NT2/D1 (cell line): Measurements from ENCODE around the gene SIL1.

ENCODE experiments used
- SUZ12 ChIP-seq: IDR thresholded peaks from 2 replicates; pipeline ENCODE4 v1.6.1; 2011; ENCODE audit not compliant: insufficient read length, insufficient read depth; ENCODE audit errors: extremely low read depth
- ZNF274 ChIP-seq: IDR thresholded peaks from 2 replicates; pipeline ENCODE4 v1.6.1; 2011; ENCODE audit warnings: mild to moderate bottlenecking, low read depth, low read length

DNA sequence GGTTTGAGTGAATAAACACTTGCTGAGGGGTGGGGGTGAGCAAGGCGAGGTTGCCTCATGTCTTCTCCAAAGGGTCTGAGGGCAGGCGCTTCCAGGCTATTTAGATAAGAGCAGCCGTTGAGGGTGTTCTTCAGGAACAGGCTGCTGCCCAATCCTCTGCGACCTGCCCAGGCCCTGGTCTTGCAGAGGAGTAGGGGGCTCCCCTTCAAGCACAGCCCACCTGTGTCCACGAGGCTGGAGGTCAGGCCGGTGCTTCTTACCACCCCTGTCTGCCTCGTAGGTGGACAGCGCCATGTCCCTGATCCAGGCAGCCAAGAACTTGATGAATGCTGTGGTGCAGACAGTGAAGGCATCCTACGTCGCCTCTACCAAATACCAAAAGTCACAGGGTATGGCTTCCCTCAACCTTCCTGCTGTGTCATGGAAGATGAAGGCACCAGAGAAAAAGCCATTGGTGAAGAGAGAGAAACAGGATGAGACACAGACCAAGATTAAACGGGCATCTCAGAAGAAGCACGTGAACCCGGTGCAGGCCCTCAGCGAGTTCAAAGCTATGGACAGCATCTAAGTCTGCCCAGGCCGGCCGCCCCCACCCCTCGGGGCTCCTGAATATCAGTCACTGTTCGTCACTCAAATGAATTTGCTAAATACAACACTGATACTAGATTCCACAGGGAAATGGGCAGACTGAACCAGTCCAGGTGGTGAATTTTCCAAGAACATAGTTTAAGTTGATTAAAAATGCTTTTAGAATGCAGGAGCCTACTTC, 264.5 kb downstream of the SIL1 start:
- no peak for TF ChIP-seq SUZ12
- no peak for TF ChIP-seq ZNF274
